IPS-11a (cell line): Measurements from ENCODE around the gene SLC13A3.

Source experiments
- H3K4me3 ChIP-seq: one replicate; pipeline ENCODE4 v1.5.1; 2013; ENCODE audit warnings: low read depth, low read length, control low read depth

Gene SLC13A3

GRCh38 chr20:46637427-46638133 lies 13.7 kb downstream of the SLC13A3 start:
- no peak overlapping the region for H3K4me3 ChIP-seq

- no peak overlapping the region for H3K4me3 ChIP-seq
Measured at GRCh38 chr20:46637020-46637419, 14.2 kb downstream of the SLC13A3 start.

GRCh38 chr20:46636514-46636913 lies 14.7 kb downstream of the SLC13A3 start:
- H3K4me3 ChIP-seq: no peak overlapping the region

DNA sequence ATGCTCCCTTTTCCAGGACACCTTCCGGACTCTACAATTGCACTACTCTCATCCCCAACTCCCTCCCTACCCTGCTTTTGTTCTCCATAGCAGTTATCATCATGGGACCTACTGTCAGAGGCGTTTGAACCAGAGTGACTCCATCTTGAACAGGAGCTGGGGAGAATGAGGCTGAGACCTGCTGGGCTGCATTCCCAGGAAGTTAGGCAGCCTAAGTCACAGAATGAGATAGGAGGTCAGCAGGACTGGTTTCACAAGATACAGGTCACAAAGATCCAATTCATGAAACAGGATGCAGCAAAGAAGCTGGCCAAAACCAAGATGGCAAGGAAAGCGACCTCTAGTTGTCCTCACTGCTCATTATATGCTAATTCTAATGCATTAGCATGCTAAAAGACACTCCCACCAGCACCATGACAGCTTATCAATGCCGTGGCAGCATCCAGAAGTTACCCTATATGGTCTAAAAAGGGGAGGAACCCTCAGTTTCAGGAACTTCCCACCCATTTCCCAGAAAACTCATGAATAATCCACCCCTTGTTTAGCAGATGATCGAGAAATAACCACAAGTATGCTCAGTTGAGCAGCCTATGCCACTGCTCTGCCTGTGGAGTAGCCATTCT lies 15.6 kb downstream of the SLC13A3 start:
- no peak overlapping the region for H3K4me3 ChIP-seq

GRCh38 chr20:46634528-46634927 lies 16.7 kb downstream of the SLC13A3 start:
- no peak overlapping the region for H3K4me3 ChIP-seq

DNA sequence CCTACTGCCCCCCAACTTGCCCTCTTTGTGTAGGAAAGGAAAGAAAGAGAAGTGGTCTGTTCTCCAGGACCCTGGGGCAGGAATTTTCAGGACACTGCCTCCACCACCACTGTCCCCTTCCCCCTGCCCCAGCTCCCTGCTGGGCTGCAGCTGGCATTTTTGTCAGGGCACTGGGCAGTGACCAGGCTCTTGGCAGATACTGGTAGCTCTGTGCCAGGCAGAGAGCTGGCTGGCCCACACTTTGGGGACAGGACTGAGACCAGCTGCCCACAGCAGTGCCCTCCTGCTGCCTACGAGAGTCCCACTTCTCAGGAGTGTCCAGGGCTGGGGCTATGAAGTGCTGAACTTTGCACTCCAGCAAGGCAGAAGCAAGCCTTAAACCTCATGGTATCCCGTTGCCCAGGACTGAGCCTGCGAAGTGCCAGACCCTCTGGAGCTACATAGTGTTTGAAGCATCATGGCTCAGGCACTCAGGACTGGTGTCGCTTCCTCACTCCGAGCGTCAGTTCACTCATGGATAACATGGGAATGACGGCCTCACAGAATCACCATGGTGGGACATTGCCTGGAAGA lies 19.3 kb downstream of the SLC13A3 start:
- H3K4me3 ChIP-seq: no peak overlapping the region

- H3K4me3 ChIP-seq: no peak overlapping the region
Measured at GRCh38 chr20:46631212-46631869, 19.9 kb downstream of the SLC13A3 start.

DNA sequence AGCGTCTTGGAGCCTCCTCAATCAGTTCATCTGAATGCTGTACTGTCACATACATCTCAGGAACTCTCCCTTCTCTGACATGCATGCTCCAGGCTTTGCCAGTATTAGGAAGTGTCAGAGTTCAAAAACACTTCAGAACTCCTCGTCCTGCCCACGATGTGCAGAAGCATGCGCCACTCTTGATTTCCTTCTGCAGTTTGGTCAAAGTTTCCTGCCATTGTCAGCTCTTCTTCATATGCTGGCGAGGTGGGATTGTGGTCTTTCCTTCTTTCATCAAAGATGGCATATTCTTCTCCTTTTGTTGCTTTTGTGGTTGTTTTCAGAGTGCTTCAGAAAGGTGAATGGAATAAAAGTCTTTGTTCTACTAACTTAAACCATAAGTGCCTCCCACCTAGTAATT lies 21.0 kb downstream of the SLC13A3 start:
- H3K4me3 ChIP-seq: no peak overlapping the region

GRCh38 chr20:46629341-46629740 lies 21.9 kb downstream of the SLC13A3 start:
- H3K4me3 ChIP-seq: no peak overlapping the region

DNA sequence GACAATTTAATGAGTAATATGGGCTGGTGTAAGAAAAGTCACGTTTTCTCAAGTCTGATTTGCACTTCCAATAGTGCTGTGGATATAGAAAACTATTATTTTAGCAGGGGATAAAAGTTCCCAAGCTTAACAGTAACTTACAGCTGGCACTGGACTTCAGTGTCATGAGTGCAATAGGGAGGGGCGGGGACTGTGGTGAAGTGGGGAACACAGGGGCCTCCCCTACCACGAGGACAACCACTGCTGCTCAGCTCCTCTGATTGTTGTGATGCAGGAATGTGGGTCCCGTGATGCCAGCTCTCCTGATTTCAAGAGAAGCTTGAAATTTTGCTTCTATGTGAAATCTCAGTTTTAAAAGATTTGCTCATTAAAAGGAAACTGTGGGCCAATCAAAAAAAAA lies 24.0 kb downstream of the SLC13A3 start:
- H3K4me3 ChIP-seq: no peak overlapping the region

DNA sequence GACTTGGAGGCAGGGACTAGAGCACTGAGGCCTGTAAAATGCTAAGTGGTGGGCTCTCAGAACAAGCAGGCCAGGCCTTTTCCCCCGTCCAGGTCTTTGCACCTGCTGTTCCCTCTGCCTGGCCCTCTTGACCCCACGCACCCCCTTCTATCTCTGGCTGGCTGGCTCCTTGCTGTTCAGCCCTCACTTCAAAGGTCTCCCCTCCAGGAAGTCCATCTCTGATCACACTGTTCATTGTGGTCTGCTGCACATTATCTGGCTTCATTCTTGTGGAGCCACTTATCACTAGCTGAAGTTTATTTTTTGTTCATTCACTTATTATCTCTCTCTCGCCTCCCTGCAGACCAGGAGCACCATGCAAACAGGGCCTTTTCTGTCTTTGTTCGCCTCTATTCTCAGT lies 24.5 kb downstream of the SLC13A3 start:
- no peak overlapping the region for H3K4me3 ChIP-seq

DNA sequence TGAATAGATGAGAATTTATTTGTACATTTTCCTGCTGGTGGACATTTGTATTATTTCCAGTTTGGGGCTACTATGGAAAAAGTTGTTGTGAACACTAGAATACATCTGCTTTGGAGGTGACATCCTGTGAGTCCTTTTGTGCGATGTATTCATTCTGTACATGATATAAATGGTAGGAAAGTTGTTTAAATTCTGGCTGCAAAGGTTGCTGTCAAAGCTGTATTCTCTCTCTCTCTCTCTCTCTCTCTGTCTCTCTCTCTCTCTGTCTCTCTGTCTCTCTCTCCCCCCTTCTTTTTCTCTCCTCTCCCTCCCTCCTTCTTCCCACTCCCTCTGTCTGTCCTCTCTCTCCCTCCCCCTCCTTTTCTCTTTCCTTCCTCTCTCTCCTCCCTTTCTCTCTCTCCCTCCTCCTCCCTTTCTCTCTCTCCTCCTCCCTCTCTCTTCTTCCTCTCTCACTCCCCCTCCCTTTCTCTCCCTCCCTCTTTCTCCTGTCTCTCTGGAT lies 25.3 kb downstream of the SLC13A3 start:
- H3K4me3 ChIP-seq: no peak overlapping the region

DNA sequence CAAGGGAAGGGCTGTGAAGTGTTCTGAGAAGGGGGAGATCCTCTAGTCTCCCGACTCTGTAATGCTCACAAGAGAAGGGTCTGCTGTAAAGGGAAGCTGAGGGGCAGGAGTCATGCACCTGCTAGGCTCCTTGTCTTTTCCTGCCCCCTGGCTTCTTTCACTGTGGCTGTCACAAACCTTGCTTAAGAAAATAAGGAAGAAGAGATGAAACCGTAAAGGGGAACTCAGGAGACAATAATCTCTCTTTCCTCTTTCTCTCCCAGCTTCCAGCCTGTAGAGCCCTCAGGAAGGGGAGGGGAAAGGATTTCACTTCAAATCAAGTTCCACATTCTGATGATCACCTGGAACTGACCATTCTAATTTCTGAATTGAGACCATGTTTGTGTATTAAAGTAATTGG lies 26.3 kb downstream of the SLC13A3 start:
- no peak overlapping the region for H3K4me3 ChIP-seq

GRCh38 chr20:46622165-46622564 lies 29.1 kb downstream of the SLC13A3 start:
- H3K4me3 ChIP-seq: no peak overlapping the region

DNA sequence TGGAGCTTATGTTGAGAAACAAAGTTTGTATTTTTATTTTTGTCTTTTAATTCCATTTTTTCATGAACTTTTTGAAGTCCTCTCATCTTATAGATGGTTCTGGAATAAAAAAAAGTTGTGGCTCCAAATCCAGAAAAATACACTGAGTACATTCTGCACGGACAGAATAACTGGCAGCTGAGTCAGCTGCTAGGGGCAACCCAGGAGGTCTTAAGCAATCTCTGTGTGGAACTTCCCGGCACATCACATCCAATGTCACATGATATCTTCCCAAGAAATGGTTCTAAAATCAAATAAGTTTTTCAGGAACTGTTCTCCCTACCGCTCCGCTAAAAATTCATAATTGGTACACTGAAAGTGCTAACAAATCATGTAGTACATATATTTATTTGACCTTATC lies 29.8 kb downstream of the SLC13A3 start:
- no peak overlapping the region for H3K4me3 ChIP-seq

DNA sequence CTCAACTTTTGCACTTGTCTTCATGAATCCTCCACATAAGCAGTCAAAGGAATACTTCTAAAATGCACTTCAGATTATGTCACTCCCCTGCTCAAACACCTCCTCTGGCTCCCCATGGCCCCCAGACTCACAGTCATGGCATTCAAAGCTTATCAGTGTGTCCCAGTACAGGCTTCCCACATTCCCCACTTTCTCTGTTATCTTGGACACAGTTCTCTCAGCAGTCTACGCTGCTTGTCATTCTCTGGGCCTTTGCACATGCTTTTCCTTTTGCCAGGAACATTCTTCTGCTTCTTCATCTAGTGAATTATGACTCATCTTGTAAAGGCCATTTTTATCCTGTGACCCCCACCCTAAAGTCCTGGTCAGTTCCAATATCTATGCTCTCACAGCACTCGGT lies 31.8 kb downstream of the SLC13A3 start:
- H3K4me3 ChIP-seq: no peak overlapping the region

DNA sequence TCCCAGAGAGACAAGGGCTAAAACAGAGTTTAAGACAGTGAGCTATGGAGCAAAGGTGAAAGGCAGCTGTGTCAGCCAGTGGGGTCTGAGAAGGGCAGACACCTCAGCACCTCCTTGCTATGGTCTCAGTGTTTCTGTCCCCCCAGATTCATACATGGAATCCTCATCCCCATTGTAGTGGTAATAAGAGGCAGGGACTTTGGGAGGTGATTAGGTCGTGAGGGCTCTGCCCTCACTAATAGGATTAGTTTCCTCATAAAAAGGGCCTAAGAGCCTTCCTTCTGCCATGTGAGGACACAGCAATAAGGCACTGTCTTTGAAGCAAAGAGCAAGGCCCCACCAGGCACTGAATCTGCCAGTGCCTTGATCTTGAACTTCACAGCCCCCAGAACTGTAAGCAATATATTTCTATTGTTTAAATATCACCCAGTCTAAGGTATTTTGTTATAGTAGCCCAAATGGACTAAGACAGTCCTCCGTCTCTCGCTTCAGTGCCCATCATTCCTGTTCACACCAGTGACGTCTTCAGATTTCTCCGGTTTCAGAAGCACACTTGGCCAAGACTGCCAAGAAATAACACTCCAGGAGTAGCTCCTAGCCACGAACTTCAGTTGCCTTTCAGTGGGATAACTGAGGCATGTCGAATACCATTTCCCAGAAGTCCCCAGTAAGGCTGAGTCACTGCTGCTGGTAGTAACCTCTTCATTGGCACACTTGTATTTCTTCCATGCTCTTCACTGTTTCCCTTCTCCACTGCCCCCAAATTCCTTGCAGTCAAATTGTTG lies 32.8 kb downstream of the SLC13A3 start:
- no peak overlapping the region for H3K4me3 ChIP-seq

DNA sequence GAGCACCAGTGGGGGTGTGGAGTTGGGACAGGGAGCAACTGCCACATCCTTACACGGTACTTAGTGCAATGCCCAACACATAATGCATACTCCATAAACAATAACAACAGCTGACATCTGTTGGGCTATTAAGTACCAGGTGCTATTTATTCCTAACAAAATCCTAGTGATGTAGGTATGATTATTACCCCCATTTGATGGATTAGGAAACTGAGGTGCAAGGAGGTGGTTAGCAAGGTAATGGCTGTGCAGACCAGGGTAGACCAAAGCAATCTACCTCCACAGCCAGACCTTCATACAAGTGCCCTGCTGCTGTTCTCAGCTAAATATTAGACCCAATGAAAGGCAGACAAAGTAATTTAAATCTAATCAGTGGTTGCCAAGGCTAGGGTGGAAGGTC lies 36.8 kb downstream of the SLC13A3 start:
- H3K4me3 ChIP-seq: no peak overlapping the region

DNA sequence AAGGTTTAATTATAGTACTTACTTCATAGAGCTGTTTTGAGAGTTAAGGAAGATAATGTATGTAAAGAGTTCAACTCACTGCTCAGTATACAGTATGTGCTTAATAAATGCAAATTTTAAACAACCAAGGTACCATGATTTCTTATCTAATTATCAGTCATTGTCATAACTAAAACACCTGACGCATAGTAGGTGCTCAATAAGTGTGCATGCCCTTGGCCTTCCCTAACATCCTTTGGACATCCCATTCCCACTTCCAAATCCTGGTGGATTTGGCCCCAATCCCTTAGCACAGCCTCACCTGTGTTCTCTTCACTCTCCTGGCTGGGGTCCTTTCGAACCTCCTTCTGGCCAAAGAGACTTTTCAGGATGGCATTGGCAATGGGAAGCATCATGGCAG lies 41.1 kb downstream of the SLC13A3 start:
- no peak overlapping the region for H3K4me3 ChIP-seq

DNA sequence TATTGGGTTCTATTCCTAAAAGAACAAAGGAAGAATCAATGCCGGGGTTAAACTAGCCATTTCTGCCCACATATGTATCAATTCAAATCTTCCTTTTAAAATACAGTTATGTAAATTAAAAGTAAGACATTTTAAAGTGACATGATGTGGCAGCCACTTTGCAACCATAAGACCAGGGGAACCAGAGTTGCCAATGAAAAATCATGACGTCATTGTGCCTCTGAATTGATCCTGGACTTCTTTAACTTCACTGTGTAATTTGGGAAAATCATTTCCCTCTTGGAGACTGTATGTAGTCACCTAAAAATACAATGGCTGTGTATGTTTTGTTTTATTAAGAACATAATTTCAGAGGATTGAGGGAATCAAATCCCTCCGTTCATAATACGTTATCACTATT lies 42.2 kb downstream of the SLC13A3 start:
- H3K4me3 ChIP-seq: no peak overlapping the region

- H3K4me3 ChIP-seq: no peak overlapping the region
Measured at GRCh38 chr20:46607849-46608497, 43.3 kb downstream of the SLC13A3 start.
